HL-60 (cell line): ENCODE data around the gene KBTBD12.

Experiments used
- CTCF ChIP-seq: IDR thresholded peaks from one replicate; pipeline ENCODE4 v1.5.1; 2011; ENCODE audit warnings: low read length, control low read depth, inconsistent platforms; ENCODE audit not compliant: insufficient read depth
- GABPA ChIP-seq: IDR thresholded peaks from 2 replicates; pipeline ENCODE4 v1.6.1; 2012; ENCODE audit warnings: low read depth
- POLR2AphosphoS5 ChIP-seq: IDR thresholded peaks from 2 replicates; pipeline ENCODE4 v1.6.1; 2012; ENCODE audit warnings: low read depth
- REST ChIP-seq: IDR thresholded peaks from 2 replicates; pipeline ENCODE4 v1.6.1; 2012; ENCODE audit warnings: low read depth; ENCODE audit not compliant: insufficient replicate concordance
- SPI1 ChIP-seq: IDR thresholded peaks from 2 replicates; pipeline ENCODE4 v1.6.1; 2012; ENCODE audit warnings: low read depth, mild to moderate bottlenecking, borderline replicate concordance

- TF ChIP-seq CTCF (no peak), POLR2AphosphoS5 (no peak), SPI1 (no peak), GABPA (no peak), REST (no peak)
Measured at GRCh38 chr3:127961963-127962362, 46.9 kb downstream of the KBTBD12 start.
